Activated CD4-positive, alpha-beta T cell treated with anti-CD3 and anti-CD28 coated beads, Interleukin-2, Interleukin-6, amounts not matched to agents 100 ng/mL and 50 ng/mL, durations not matched to agents 16 hours and 8 hours (primary cell): Measurements from ENCODE around the gene GFI1B.
"Not testable (repeated sequence)": the region's sequence is repeated elsewhere in the genome, so short reads cannot be mapped to it uniquely, and the experiment has no call there.

Source experiments
- DNase-seq: peaks from one replicate; pipeline ENCODE4 v3.0.0-alpha.2; 2020

The GFI1B gene

GRCh38 chr9:132993511-132993939 is 15.0 kb downstream of the GFI1B start:
- DNase-seq, result no peak

GRCh38 chr9:132994410-132995120 is 16.1 kb downstream of the GFI1B start:
- DNase-seq, result no peak

- no peak for DNase-seq
Measured at GRCh38 chr9:132995121-132995420, 16.6 kb downstream of the GFI1B start.

GRCh38 chr9:132995879-132996278 is 17.4 kb downstream of the GFI1B start:
- DNase-seq, result no peak

GRCh38 chr9:132996526-132996925 is 18.0 kb downstream of the GFI1B start:
- DNase-seq, result no peak

GRCh38 chr9:132997591-132997990 is 19.1 kb downstream of the GFI1B start:
- no peak for DNase-seq

GRCh38 chr9:132998221-132998620 is 19.7 kb downstream of the GFI1B start:
- not testable (repeated sequence) for DNase-seq

- no peak for DNase-seq
Measured at GRCh38 chr9:132998831-132999635, 20.5 kb downstream of the GFI1B start.

GRCh38 chr9:133002147-133003070 is 23.9 kb downstream of the GFI1B start:
- DNase-seq, result no peak

GRCh38 chr9:133003071-133003461 is 24.6 kb downstream of the GFI1B start:
- DNase-seq, result no peak

GRCh38 chr9:133003671-133004090 is 25.2 kb downstream of the GFI1B start:
- no peak for DNase-seq

GRCh38 chr9:133004091-133004998 is 25.9 kb downstream of the GFI1B start:
- no peak for DNase-seq

- no peak for DNase-seq
Measured at GRCh38 chr9:133004999-133005760, 26.7 kb downstream of the GFI1B start.

- no peak for DNase-seq
Measured at GRCh38 chr9:133005957-133006356, 27.5 kb downstream of the GFI1B start.

- DNase-seq, result no peak
Measured at GRCh38 chr9:133006731-133007352, 28.3 kb downstream of the GFI1B start.

GRCh38 chr9:133008406-133008805 is 29.9 kb downstream of the GFI1B start:
- no peak for DNase-seq

- DNase-seq, result no peak
Measured at GRCh38 chr9:133008824-133009223, 30.3 kb downstream of the GFI1B start.

GRCh38 chr9:133009906-133010582 is 31.6 kb downstream of the GFI1B start:
- no peak for DNase-seq

- no peak for DNase-seq
Measured at GRCh38 chr9:133014696-133015095, 36.2 kb downstream of the GFI1B start.
